Activated naive CD8-positive, alpha-beta T cell (primary cell): ENCODE results near the gene CREBZF.
"Not testable (repeated sequence)": the region's sequence is repeated elsewhere in the genome, so short reads cannot be mapped to it uniquely, and the experiment has no call there.

Experiments
- H3K27ac Mint-ChIP-seq: one replicate; pipeline ENCODE4 v1.8.0; 2021; ENCODE audit warnings: mixed read lengths
- H3K27me3 Mint-ChIP-seq: one replicate; pipeline ENCODE4 v1.8.0; 2021; ENCODE audit warnings: mixed read lengths
- H3K36me3 Mint-ChIP-seq: one replicate; pipeline ENCODE4 v1.8.0; 2021; ENCODE audit warnings: mixed read lengths
- H3K4me1 Mint-ChIP-seq: one replicate; pipeline ENCODE4 v1.8.0; 2021; ENCODE audit warnings: low read depth, mixed read lengths
- H3K4me3 Mint-ChIP-seq: one replicate; pipeline ENCODE4 v1.8.0; 2021; ENCODE audit warnings: mild to moderate bottlenecking, mixed read lengths
- H3K9me3 Mint-ChIP-seq: one replicate; pipeline ENCODE4 v1.8.0; 2021; ENCODE audit warnings: low read depth, mixed read lengths

Gene CREBZF

DNA sequence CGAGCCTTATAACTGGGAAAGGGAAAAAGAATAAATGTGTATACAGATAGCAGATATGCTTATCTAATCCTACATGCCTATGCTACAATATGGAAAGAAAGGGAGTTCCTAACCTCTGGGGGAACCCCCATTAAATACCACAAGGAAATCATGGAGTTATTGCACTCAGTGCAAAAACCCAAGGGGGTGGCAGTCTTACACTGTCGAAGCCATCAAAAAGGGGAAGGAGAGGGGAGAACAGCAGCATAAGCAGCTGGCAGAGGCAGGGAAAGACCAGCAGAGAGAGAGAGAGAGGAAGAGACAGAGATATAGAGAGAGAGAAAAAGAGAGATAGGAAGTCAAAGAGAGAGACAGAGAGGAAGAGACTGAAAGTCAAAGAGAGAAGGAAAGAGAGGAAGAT is 53.3 kb downstream of the CREBZF start:
- not testable (repeated sequence) for H3K27ac Mint-ChIP-seq, H3K36me3 Mint-ChIP-seq, H3K4me3 Mint-ChIP-seq, H3K4me1 Mint-ChIP-seq, H3K9me3 Mint-ChIP-seq, H3K27me3 Mint-ChIP-seq
